Lower leg skin (tissue), 3 donors: ENCODE measurements around the gene ASIC1.

Experiments used
- CTCF ChIP-seq, 3 donors: fragments of 450-650 bp; IDR thresholded peaks; one replicate each; pipeline ENCODE4 v1.5.1; 2016; ENCODE audit warnings: antibody characterized with exemption in 3 of 3, mild to moderate bottlenecking in 3 of 3, moderate library complexity in 2 of 3
- POLR2A ChIP-seq, 2 donors: fragments of 450-650 bp; IDR thresholded peaks; one replicate each; pipeline ENCODE4 v1.6.1; 2016 to 2017; ENCODE audit warnings: antibody characterized with exemption in 2 of 2, mild to moderate bottlenecking in 1 of 2, moderate library complexity in 1 of 2

DNA sequence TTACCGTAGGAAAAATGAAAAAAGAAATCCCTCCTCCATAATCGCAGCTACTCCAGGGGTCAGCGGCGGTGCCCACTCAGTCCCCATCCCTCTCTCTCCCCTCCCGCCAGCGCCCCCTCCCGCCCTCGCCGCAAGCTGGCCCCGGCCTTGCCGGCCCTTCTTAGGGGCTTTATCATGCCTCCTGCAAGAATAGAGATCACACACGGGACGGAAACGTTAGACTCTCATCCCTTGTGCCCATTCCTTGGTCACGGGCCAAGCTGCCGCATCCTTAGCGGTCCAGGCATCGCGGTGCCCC is 53.9 kb downstream of the ASIC1 start:
- TF ChIP-seq CTCF (IDR thresholded peaks at IDR 0.05), result peak in 1 of 3 donors; percentile 90
- TF ChIP-seq POLR2A (IDR thresholded peaks at IDR 0.05), result no peak
